Smooth muscle cell (in vitro differentiated cells): Measurements from ENCODE around the gene NR2F2. TPM values are rescaled to one million over a fixed set of nuclear protein-coding genes. Genes with fewer than 3 reads are reported as not detected.

Source experiments
- DNase-seq: peaks from one replicate; lab custom pipeline; 2025; ENCODE audit not compliant: unreplicated experiment; lab: John Stamatoyannopoulos, UW
- H2AFZ ChIP-seq: fragments of 200-600 bp; sonication (generic); 2 replicates; pipeline ENCODE4 v1.6.0; 2016; ENCODE audit warnings: antibody characterized with exemption, low read depth, mild to moderate bottlenecking
- H3F3A ChIP-seq: fragments of 200-600 bp; sonication (generic); 2 replicates; pipeline ENCODE4 v1.6.0; 2017; ENCODE audit warnings: antibody characterized with exemption, low read depth
- H3K27ac ChIP-seq: fragments of 200-600 bp; sonication (generic); 2 replicates; pipeline ENCODE4 v1.5.1; 2016; ENCODE audit warnings: low read depth, mild to moderate bottlenecking
- H3K27me3 ChIP-seq: fragments of 200-600 bp; sonication (generic); 2 replicates; pipeline ENCODE4 v1.6.1; 2016; ENCODE audit warnings: low read depth, mild to moderate bottlenecking
- H3K36me3 ChIP-seq: fragments of 200-600 bp; sonication (generic); 2 replicates; pipeline ENCODE4 v1.5.1; 2016; ENCODE audit warnings: low read depth
- H3K4me1 ChIP-seq: fragments of 200-600 bp; sonication (generic); 2 replicates; pipeline ENCODE4 v1.5.1; 2016; ENCODE audit warnings: low read depth
- H3K4me2 ChIP-seq: fragments of 200-600 bp; sonication (generic); 2 replicates; pipeline ENCODE4 v1.6.0; 2016; ENCODE audit warnings: mild to moderate bottlenecking
- H3K4me3 ChIP-seq: fragments of 200-600 bp; sonication (generic); 2 replicates; pipeline ENCODE4 v1.5.1; 2016; ENCODE audit warnings: mild to moderate bottlenecking
- H3K79me2 ChIP-seq: fragments of 200-600 bp; sonication (generic); 2 replicates; pipeline ENCODE4 v1.6.0; 2016; ENCODE audit warnings: low read depth, mild to moderate bottlenecking
- H3K9ac ChIP-seq: fragments of 200-600 bp; sonication (generic); 2 replicates; pipeline ENCODE4 v1.6.0; 2016; ENCODE audit warnings: low read depth
- H3K9me3 ChIP-seq: fragments of 200-600 bp; sonication (generic); replicated peaks from 2 replicates; pipeline ENCODE4 v1.5.1; 2016; ENCODE audit warnings: low read depth
- H4K20me1 ChIP-seq: fragments of 200-600 bp; sonication (generic); 2 replicates; pipeline ENCODE4 v1.6.0; 2016; ENCODE audit warnings: low read depth
- WGBS: methylation state at CpG from one replicate; pipeline ENCODE4 v1.1.7; 2016; ENCODE audit warnings: low lambda C conversion rate; 5-methylcytosine and 5-hydroxymethylcytosine counted together
- polyA plus RNA-seq: library from polyadenylated mRNA; unstranded; fragments of >200 nt; fragmentation: Nextera tagmentation; extraction: Ambion mirVana; gene quantifications from 2 replicates; pipeline ENCODE4 v1.2.1, GENCODE V29; 2016
- total RNA-seq: library from RNA; depleted of rRNA; stranded (reverse); fragments of >200 nt; gene quantifications from 2 replicates; pipeline ENCODE4 v1.2.3, GENCODE V29; 2014
- TF ChIP-seq, protein P1 (sequence below): fragments of 200-600 bp; sonication (generic); IDR thresholded peaks from 2 replicates; pipeline ENCODE4 v1.5.1; 2017; ENCODE audit warnings: borderline replicate concordance, mild to moderate bottlenecking, antibody characterized with exemption; ENCODE audit not compliant: insufficient read depth, poor library complexity, severe bottlenecking

Gene NR2F2
- total and polyA plus RNA-seq, 2 experiments from 2014 or later: 4.7 to 9.8 TPM

DNA sequence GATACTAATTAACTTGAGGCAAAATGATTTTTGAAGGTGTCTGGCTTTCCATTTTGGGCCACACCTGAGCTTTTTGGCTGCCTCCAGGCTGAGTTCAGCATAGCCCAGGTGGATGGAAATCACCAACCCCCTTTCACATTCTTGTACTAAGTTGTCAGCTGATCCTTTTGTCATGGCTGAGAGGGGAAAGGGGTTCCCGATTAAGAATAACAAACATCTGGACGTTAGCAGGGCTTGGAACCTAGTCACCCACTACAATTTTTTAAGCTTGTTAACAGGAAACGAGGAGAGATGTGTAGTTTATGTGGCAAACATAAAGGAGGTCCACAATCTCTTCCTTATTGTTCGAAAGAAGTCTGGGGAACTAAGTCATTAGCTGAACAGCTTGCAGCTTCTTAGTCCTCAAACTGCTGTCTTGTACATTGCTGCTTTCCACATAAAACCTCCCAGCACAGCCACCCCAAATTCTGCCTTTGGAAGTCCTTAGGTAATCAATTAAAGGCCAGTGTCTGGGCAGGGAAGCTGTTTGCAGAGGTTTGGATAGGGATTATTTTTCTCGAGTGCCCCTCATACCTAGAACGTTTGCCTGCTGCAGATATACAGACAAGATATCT, 5.0 kb downstream of the NR2F2 start:
- Histone ChIP-seq H3K79me2 (peaks cover 55% of the 10 kb centered on the region), H3K27ac (no peak overlapping the region)
- 44% methylated on average over 6 of the region's 6 CpGs for WGBS

DNA sequence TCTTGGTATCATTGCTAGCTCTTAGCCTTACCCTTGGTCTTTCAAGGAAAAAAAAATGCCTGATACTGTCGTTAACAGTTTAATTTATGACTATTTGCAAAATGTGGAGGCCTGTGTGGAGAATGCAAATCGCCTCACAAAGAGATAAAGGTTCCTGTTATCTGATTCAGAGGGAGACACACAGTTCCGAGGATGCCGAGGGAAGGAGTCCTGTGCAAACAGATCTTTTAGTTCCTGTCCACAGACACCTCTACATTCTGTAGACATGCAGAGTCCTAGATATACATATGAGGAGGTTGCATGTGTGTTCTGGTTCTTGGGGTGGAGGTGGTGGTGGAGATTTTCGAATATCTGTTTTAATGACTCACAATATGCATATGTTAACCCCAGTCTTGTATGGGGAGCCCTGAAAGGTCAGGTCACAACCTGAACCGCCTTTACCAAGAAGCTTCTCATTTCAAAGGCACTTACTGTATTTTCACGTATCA, 5.7 kb downstream of the NR2F2 start:
- H3K36me3 ChIP-seq: no peaks in the 10 kb centered on the region
- no peak overlapping the region for H3K27ac ChIP-seq
- no peaks in the 10 kb centered on the region for H3F3A ChIP-seq
- peaks cover 43% of the 10 kb centered on the region for H3K4me1 ChIP-seq
- no peak overlapping the region for H2AFZ ChIP-seq
- DNase-seq: no peak
- peaks cover 49% of the 10 kb centered on the region for H4K20me1 ChIP-seq
- H3K4me3 ChIP-seq: peak overlapping the region; percentile 79
- H3K9ac ChIP-seq: no peak overlapping the region
- 41% methylated on average over 7 of the region's 7 CpGs for WGBS
- peaks cover 55% of the 10 kb centered on the region for H3K79me2 ChIP-seq
- peak overlapping the region; percentile 96 for H3K4me2 ChIP-seq
- H3K9me3 ChIP-seq: no peaks in the 10 kb centered on the region
- peaks cover 63% of the 10 kb centered on the region for H3K27me3 ChIP-seq
- TF ChIP-seq, protein P1, sequence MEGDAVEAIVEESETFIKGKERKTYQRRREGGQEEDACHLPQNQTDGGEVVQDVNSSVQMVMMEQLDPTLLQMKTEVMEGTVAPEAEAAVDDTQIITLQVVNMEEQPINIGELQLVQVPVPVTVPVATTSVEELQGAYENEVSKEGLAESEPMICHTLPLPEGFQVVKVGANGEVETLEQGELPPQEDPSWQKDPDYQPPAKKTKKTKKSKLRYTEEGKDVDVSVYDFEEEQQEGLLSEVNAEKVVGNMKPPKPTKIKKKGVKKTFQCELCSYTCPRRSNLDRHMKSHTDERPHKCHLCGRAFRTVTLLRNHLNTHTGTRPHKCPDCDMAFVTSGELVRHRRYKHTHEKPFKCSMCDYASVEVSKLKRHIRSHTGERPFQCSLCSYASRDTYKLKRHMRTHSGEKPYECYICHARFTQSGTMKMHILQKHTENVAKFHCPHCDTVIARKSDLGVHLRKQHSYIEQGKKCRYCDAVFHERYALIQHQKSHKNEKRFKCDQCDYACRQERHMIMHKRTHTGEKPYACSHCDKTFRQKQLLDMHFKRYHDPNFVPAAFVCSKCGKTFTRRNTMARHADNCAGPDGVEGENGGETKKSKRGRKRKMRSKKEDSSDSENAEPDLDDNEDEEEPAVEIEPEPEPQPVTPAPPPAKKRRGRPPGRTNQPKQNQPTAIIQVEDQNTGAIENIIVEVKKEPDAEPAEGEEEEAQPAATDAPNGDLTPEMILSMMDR: no peak

More for the DNA sequence above, 5.0 kb downstream of the NR2F2 start:
- peaks cover 43% of the 10 kb centered on the region for H3K4me1 ChIP-seq
- H3F3A ChIP-seq: no peaks in the 10 kb centered on the region
- H3K27me3 ChIP-seq: peaks cover 63% of the 10 kb centered on the region
- peak overlapping the region; percentile 79 for H3K4me3 ChIP-seq
- TF ChIP-seq, protein P1: no peak
- no peak for DNase-seq
- H3K36me3 ChIP-seq: no peaks in the 10 kb centered on the region
- H4K20me1 ChIP-seq: peaks cover 49% of the 10 kb centered on the region
- H3K4me2 ChIP-seq: peak overlapping the region; percentile 96
- no peak overlapping the region for H2AFZ ChIP-seq
- H3K9me3 ChIP-seq: no peaks in the 10 kb centered on the region
- H3K9ac ChIP-seq: no peak overlapping the region

DNA sequence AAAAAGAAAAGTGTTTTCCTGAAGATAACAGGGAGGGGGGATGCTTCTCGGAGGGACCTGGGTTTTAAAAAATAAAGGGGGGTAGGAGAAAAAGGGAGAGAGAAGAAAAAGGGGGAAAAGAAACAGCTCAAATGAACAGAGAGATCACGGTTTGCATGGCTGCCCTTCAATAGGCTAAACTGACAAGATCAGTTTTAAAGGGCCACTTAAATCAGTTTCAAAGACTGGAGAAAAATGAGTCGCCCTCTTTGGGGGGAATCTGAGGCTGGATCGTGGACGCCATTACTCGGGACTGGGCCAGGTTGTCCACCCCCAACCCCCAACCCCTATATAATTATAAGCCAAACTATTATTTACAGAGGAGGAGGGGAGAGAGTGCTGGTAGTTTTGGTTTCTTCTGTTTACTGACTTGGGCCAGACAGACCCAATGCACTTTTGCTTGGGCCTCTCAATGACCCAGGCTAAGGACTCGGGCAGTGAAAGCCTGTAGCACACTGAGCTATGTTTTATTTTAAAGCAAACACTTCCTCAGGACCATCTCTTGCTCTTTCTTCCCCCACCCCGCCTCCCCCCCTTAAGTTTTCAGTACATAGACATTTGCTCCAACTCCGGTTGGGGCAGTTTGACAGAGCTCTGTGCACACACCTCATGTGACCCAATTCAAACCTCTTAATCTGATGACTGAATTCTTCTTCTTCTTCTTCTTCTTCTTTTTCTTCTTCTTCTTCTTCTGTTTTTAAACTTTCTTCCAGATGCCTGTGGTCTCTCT, 6.3 kb downstream of the NR2F2 start:
- H3K9me3 ChIP-seq: no peaks in the 10 kb centered on the region
- WGBS: 38% methylated on average over 9 of the region's 9 CpGs
- TF ChIP-seq, protein P1: no peak
- peaks cover 47% of the 10 kb centered on the region for H4K20me1 ChIP-seq
- no peak overlapping the region for H3K27ac ChIP-seq
- DNase-seq: no peak
- peaks cover 66% of the 10 kb centered on the region for H3K27me3 ChIP-seq
- H3K4me1 ChIP-seq: peaks cover 47% of the 10 kb centered on the region
- H3K36me3 ChIP-seq: no peaks in the 10 kb centered on the region
- H3K4me3 ChIP-seq: peak overlapping the region; percentile 79
- peaks cover 52% of the 10 kb centered on the region for H3K79me2 ChIP-seq
- no peak overlapping the region for H2AFZ ChIP-seq
- peak overlapping the region; percentile 96 for H3K4me2 ChIP-seq
- no peak overlapping the region for H3K9ac ChIP-seq
- no peaks in the 10 kb centered on the region for H3F3A ChIP-seq
